ENCODE measurements around the gene M1AP. TPM values are rescaled to one million over a fixed set of nuclear protein-coding genes. Genes with fewer than 3 reads are reported as not detected.
"Not testable (repeated sequence)": the region's sequence is repeated elsewhere in the genome, so short reads cannot be mapped to it uniquely, and the experiment has no call there.

M1AP gene
- total RNA-seq, 2 experiments from 2014 or later: not detected

GRCh38 chr2:74562126-74562775, 85.9 kb downstream of the M1AP start:
- ATAC-seq (no peak), DNase-seq (no peak)
- no peak overlapping the region for H3K27ac Mint-ChIP-seq
- H3K4me1 Mint-ChIP-seq (ENCODE audit: low read depth): peaks cover 18% of the 10 kb centered on the region
- CTCF ChIA-PET: no interaction called here
- H3K4me3 Mint-ChIP-seq: no peak overlapping the region
- POLR2A ChIA-PET: no interaction called here
- H3K27me3 Mint-ChIP-seq: peaks cover 24% of the 10 kb centered on the region
- H3K9me3 Mint-ChIP-seq: no peaks in the 10 kb centered on the region
- intact Hi-C loops (cut with micrococcal nuclease): no loop called here
- no peak for TF ChIP-seq CTCF (IDR thresholded peaks at IDR 0.05)
- no peaks in the 10 kb centered on the region for H3K36me3 Mint-ChIP-seq (ENCODE audit: low read depth)

- ATAC-seq: peak; percentile 24
- H3K9me3 Mint-ChIP-seq; CTCF ChIA-PET; H3K36me3 Mint-ChIP-seq (ENCODE audit: low read depth); DNase-seq; H3K4me3 Mint-ChIP-seq; intact Hi-C loops (cut with micrococcal nuclease); POLR2A ChIA-PET; H3K27ac Mint-ChIP-seq: not testable (repeated sequence)
- peaks cover 24% of the 10 kb centered on the region for H3K27me3 Mint-ChIP-seq
- H3K4me1 Mint-ChIP-seq (ENCODE audit: low read depth): peaks cover 13% of the 10 kb centered on the region
Observed at GRCh38 chr2:74561022-74561421, 87.1 kb downstream of the M1AP start.

- intact Hi-C loops (cut with micrococcal nuclease): no loop called here
- H3K36me3 Mint-ChIP-seq (ENCODE audit: low read depth): peaks cover 7% of the 10 kb centered on the region
- ChIA-PET CTCF (no interaction called here), POLR2A (interaction anchor here (0.9 kb wide), 1 partner anchor 9 kb away, joined by 3 read pairs; no protein-coding TSS in a partner anchor)
- no peaks in the 10 kb centered on the region for H3K9me3 Mint-ChIP-seq
- DNase-seq: no peak
- H3K4me1 Mint-ChIP-seq (ENCODE audit: low read depth): peaks cover 13% of the 10 kb centered on the region
- no peak for TF ChIP-seq CTCF (IDR thresholded peaks at IDR 0.05)
- H3K27ac Mint-ChIP-seq: no peak overlapping the region
- H3K27me3 Mint-ChIP-seq: peaks cover 23% of the 10 kb centered on the region
- ATAC-seq: no peak
- no peak overlapping the region for H3K4me3 Mint-ChIP-seq
Observed at GRCh38 chr2:74560591-74560990, 87.5 kb downstream of the M1AP start.

- no peak for TF ChIP-seq CTCF (IDR thresholded peaks at IDR 0.05)
- ATAC-seq: no peak
- H3K9me3 Mint-ChIP-seq: no peaks in the 10 kb centered on the region
- CTCF ChIA-PET: no interaction called here
- DNase-seq: no peak
- intact Hi-C loops (cut with micrococcal nuclease): no loop called here
- H3K27ac Mint-ChIP-seq: no peak overlapping the region
- no peak overlapping the region for H3K4me3 Mint-ChIP-seq
- POLR2A ChIA-PET: interaction anchor here (0.9 kb wide), 1 partner anchor 9 kb away, joined by 3 read pairs; no protein-coding TSS in a partner anchor
- peaks cover 23% of the 10 kb centered on the region for H3K27me3 Mint-ChIP-seq
- H3K4me1 Mint-ChIP-seq (ENCODE audit: low read depth): peaks cover 14% of the 10 kb centered on the region
- peaks cover 7% of the 10 kb centered on the region for H3K36me3 Mint-ChIP-seq (ENCODE audit: low read depth)
Observed at GRCh38 chr2:74559912-74560311, 88.2 kb downstream of the M1AP start.

- Mint-ChIP-seq H3K4me3 (no peak overlapping the region), H3K9me3 (no peaks in the 10 kb centered on the region), H3K36me3 (ENCODE audit: low read depth) (peaks cover 7% of the 10 kb centered on the region), H3K4me1 (ENCODE audit: low read depth) (peaks cover 15% of the 10 kb centered on the region), H3K27me3 (peaks cover 15% of the 10 kb centered on the region), H3K27ac (no peak overlapping the region)
- no peak for TF ChIP-seq CTCF (IDR thresholded peaks at IDR 0.05)
- intact Hi-C loops (cut with micrococcal nuclease): no loop called here
- CTCF ChIA-PET: interaction anchor here (0.7 to 2.6 kb wide), 3 partner anchors 19 to 28 kb away, joined by 3 to 11 read pairs (median 3); no protein-coding TSS in a partner anchor
- ATAC-seq (no peak), DNase-seq (no peak)
- POLR2A ChIA-PET: interaction anchor here (1.2 to 1.9 kb wide), 2 partner anchors 8 to 19 kb away, joined by 4 to 8 read pairs; no protein-coding TSS in a partner anchor
Observed at GRCh38 chr2:74558284-74559230, 89.6 kb downstream of the M1AP start.

All from activated CD8-positive, alpha-beta T cell treated with anti-CD3 and anti-CD28 coated beads for 36 hours (primary cell).